Stimulated activated CD8-positive, alpha-beta memory T cell treated with anti-CD3 and anti-CD28 coated beads, Interleukin-15, amount 100 ng/mL, for 4 hours (primary cell): ENCODE results near the gene STAM.

Experiments used
- DNase-seq, 2 donors: peaks; one replicate each; pipeline ENCODE4 v3.0.0-alpha.2; 2020; ENCODE audit warnings: low read depth in 2 of 2

The STAM gene

DNA sequence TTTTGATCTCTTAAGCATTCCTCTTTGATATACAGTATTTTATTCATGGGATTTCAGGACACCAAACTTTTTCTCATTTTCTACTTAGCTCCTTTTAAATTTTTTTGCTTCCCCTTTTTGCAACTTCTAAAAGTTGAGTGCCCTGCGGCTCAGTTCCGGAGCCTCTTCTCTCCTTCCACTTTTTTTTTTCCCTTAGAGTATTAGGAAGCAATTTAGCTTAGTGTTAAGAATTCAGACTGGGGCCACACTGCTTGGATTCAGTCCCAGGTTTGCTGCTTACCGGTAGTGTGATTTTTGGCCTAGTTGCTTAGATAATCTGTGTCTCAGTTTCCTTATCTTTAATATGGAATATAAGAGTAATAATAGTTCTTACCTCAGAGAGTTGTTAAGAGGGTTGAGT lies 3.4 kb downstream of the STAM start:
- no peak for DNase-seq

DNA sequence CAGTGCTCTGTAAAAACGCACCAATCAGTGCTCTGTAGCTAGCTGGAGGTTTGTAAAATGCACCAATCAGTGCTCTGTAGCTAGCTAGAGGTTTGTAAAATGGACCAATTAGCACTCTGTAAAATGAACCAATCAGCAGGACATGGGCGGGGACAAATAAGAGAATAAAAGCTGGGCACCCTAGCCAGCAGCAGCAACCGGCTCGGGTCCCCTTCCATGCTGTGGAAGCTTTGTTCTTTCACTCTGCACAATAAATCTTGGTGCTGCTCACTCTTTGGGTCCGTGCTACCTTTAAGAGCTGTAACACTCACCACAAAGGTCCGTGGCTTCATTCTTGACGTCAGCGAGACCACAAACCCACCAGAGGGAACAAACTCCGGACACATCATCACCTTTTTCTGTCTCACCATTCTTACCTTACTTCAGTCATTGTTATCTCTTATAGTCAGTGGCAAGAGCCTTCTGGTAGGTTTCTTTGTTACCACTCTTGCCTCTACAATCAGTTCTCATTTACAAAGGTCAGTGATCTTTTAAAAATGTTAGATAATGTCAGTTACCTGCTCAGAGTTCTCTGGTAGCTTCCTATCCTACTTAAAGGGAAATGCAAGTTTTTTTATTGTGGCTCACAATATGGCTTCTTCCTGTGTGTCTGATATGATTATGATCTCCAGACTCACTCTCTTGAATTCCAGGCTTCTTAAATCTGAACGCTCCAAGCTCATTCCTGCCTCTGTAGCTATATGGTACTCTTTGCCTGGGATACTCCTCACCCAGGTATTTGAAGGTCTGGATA lies 4.5 kb downstream of the STAM start:
- DNase-seq, result peak in 1 of 2 donors; percentile 23

DNA sequence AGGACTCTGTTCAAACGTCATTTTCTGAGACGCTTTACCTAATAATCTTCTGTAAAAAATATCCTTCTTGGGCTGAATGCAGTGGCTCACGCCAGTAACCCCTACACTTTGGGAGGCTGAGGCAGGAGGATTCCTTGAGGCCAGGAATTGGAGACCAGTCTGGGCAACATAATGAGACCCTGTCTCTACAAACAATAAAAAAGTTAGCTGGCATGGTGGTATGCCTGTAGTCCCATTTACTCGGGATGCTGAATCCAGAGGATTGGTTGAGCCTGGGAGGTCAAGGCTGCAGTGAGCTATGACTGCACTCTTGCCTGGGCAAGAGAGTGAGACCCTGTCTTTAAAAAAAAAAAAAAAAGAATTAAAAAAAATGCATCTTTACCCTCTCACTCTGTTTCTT lies 5.1 kb downstream of the STAM start:
- DNase-seq, result no peak

DNA sequence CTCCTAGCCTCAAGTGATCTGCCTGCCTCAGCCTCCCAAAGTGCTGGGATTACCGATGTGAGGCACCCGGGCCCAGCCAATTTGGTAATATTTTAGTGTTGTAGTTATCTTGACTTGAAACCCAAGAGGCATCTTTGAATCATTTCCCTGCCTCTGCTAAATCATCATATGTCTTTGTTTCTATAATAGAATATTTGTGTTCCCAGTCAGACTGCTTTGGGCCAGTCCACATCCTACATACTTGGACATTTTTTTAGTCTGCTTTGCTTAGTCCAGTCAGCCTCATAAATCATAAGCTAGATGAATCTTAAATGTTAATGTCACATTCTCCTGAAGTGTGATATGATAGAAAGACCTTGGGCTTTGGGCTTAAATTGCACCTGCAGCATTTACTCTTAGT lies 5.9 kb downstream of the STAM start:
- no peak for DNase-seq

DNA sequence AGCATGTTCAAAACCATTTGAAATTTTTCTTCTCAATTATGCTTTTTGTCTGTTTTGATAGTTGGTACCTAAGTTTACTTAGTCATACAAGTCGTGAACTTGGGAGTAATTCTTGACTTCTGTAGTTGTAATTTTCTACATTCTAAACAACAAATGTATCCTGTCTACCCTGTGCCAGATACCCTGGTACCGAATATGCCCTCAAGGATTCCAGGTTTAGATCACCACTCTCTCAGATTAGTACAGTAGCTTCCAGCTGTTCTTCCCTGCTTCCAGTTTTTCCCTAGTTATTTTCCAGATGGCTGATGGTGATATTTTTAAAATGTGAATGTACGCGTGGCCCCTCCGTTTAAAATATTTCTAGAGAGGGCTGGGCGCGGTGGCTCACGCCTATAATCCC lies 6.5 kb downstream of the STAM start:
- no peak for DNase-seq

DNA sequence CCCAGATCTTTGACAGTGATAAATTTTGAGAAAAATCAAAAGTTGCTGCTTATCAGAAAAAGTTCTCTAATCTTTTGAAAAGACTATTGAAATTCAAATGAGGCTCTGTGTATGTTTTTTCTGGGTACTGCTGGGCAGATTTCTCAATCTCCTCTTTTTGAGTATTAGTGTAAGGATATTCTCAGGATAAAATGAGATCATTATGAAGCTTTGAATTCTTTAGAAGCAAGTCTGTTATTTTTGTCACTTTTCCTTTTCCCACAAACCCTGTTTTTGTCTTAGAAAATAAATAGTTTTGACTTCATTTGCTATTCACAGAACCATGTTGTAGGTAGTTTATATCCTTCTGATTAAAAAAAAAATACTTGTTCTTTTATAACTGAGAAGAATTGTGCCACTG lies 7.9 kb downstream of the STAM start:
- DNase-seq, result no peak

DNA sequence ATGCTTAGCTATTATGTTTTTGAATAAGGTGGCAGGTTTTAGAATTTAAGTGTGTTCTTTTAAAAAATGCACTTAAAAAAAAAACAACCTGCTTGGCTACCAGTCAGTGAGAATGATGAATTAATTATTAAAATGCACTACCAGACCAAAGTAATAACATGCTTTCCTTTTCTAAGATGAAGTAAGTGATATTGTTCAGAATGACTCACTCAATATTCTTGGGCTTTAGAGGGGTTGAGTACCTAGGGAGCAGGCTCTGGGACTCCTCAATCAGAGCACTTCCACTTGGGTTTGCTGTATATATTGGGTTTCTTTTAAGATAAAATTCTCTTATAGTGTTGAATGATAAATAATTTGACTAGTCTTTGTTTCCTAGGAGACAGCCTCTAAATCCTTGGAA lies 8.6 kb downstream of the STAM start:
- no peak for DNase-seq

DNA sequence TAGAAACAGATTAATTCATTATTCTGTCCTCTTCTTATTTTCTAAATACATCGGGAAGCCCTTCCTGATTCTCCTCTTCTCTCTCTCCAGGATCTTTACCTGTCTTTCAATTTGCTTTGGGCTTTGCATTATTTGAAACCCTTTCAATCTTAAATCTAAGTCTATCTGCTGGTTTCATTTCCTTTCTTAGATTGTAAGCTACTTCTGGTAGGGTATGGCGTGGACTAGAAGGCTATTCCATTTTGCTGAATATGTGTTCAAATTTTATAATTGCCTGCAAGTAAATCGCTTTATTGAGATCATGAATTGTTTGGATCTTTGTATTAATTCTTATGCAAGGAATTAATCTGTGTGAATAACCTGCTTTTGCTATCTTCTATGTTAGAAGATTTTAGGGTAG lies 11.1 kb downstream of the STAM start:
- DNase-seq, result no peak

DNA sequence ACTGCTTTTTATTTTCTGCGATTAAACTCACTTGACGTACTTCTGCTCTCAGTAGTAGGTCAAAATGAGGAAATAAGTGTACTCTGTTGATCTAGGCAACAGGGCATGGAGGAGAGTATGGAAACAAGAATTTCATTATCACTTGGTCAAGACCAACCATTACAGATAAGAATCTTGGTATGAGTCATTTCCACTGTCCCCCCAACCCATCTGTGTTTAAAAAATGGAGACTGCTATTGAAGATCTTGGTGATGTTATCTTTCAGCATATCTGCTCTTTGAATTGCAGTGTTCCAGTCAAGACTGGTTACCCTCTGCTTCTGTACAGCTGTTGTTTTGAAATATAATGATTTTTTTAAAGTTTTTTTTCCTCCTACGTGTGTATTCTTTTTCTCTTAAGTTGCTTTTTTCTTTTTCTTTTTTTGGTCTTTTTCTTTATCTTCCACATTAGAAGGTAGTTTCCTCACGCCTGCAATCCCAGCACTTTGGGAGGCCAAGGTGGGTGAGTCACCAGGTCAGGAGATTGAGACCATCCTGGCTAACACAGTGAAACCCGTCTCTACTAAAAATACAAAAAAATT lies 11.7 kb downstream of the STAM start:
- DNase-seq, result no peak

DNA sequence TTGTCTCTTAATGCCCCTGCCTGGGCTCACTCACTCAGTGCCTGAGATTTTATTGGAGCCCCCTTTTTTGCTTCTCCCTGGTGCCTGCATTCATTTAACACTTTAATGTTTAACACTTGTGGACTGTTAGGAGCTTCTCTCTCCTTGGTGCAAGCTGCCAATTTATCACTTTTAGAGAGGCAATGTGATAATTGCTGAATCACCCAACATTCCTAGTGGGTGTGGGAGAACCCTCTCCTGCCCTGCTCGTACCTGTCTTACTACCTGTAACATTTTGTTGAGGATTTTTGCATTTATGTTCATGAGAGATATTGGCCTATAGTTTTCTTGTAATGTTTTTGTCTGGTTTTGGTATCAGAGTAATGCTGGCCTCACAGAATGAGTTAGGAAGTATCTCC lies 13.2 kb downstream of the STAM start:
- no peak for DNase-seq

DNA sequence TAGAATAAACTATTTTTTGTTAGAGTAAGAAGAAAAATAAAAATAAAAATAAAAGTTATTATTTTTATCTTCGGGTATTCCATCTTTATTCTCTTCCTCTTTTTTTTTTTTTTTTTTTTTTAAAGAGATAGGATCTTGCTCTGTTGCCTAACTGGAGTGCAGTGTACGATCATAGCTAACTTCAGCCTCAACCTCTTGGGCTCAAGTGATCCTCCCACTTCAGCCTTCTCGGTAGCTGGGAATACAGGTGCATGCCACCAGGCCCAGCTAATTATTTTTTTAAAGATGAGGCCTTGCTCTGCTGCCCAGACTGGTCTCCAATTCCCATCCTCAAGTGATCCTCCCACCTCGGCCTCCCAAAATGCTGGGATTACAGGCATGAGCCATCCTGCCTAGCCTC lies 15.4 kb downstream of the STAM start:
- DNase-seq, result no peak

DNA sequence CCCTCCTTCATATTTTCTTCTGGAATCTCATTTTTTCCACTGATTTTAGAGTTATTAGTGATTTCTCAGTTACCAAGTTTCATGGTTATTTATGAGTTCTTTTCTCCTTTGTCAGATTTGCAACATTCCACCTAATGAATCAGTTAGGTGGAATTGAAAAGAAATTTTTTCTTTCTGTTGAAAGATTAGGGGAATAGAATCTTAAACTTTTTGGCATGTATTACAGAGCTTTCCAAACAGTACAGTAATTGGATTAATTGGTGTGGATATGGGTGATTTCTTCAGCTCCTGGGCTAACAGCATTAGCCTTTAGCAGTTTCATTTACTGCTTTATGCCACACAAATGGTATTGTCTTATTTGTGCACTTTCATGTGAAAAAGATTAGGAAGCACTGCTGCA lies 17.0 kb downstream of the STAM start:
- no peak for DNase-seq

DNA sequence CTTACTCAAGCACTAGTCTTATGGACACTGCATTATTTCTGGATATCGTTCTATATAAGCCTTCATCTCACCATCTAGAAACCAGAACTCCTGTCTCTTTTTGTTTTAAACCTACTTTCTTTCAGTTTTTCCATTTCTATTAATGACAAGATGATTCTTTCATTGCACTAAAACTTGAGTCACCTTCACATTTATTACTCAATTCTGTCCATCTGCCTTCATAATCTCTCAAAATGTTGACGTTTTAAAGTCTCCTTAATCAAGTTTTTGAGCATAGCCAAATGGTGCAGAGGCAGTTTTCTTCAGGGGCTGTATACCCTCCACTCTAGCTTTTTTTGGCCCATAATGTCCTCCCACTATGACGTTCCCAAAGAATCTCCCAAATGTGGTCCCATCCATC lies 17.6 kb downstream of the STAM start:
- no peak for DNase-seq

DNA sequence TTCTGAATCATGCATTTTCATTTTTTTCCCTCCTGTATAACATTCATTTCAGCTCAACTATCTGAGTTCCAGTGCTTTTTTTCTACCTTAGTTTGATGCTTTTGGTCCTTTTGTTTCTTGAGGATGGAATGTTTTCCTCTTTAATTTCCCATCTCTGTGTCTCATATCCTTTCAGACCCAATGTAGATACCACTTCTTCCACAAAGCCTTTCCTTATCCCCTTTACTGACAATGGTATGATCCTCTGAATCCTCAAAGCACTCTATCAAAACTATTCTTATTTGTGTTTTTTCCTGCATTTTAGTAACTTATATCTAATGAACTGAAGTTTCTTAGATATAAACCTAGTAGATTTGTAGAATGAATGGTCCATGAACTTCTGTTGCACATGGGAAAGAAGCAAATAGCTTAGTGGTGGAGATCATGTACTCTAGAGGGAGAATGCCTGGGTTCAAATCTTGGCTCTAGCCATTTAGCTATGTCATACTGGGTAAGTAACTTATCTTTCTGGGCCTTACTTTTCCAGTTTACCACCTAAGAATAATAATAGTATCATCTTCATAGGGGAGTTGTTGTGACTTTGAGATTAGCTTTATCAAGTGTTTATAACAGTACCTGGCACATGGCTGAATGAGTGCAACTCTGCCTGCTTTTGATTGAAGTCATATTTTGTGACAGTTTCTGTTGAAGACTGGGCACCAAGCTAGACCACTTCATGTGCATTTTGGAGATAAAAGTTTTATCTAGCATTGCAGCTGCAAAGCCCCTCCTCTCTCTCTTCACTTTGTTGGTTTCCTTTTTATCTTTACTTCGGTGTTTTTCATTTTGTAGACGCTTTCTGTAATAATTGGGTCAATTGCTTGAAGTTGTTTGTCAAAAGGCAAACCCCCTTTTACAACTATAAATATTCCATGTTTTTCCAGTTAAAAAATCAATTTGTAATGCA lies 18.5 kb downstream of the STAM start:
- DNase-seq, result no peak

DNA sequence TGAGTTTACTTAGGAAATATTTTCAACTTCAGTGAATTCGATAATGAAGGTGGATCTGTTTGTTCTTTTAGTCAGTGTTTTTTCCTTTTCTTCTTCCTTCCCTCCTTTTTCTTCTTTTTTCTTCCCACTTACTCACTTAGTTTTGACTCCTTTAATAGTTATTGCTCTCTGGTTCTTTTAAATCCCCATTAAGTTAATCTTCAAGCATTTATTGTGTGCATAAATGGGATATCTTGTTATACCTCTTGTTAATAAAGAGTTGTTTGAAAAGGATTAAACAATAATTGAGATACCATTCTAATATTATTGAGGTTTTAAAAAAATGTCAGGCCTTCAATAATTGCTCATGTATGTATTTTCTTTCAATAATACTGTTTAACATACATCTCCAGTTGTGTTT lies 19.5 kb downstream of the STAM start:
- DNase-seq, result no peak

DNA sequence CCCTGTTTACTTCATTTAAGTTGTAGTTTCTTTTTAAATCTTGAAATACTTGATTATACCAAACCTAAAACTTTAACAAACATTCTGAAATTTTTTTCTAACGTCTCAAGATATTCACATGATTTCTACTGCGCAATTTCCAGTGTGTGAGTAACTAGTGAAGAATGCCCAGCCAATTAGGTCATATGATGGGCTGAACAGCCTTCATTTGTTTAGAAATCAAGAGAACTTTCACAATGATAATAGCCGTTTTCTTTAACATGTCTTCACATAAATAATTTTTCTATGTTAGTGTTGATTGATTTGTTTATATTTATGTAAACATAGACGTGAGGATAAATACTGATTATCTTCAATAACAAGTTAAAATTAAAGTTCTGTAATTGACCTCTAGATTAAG lies 21.8 kb downstream of the STAM start:
- no peak for DNase-seq

DNA sequence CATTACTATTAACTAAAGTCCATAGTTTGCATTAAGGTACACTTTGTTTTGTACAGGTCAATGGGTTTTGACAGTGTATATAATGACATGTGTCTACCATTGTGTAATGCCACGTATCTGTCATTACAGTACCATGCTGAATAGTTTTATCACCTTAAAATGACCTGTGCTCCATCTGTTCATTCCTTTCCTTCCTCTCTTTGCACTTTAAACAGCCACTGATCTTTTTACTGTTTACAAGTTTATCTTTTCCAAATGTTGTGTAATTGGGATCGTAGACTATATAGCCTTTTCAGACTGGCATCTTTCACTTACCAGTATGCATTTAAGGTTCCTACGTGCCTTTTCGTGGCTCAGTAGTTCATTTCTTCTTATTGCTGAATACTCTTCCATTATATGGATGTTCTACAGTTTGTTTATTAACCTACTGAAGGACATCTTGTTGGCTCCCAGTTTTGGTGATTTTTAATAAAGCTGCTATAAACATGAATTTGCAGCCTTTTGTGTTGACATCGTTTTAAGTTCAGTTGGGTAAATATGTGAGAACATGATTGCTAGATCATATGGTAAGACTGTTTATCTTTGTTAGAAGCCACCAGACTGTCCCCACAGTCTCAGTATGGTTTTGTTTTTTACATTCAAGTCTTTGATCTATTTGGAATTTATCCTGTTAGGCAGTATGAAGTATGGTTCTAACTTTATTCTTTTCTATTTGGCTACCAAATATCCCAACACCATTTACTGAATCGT lies 24.7 kb downstream of the STAM start:
- no peak for DNase-seq

DNA sequence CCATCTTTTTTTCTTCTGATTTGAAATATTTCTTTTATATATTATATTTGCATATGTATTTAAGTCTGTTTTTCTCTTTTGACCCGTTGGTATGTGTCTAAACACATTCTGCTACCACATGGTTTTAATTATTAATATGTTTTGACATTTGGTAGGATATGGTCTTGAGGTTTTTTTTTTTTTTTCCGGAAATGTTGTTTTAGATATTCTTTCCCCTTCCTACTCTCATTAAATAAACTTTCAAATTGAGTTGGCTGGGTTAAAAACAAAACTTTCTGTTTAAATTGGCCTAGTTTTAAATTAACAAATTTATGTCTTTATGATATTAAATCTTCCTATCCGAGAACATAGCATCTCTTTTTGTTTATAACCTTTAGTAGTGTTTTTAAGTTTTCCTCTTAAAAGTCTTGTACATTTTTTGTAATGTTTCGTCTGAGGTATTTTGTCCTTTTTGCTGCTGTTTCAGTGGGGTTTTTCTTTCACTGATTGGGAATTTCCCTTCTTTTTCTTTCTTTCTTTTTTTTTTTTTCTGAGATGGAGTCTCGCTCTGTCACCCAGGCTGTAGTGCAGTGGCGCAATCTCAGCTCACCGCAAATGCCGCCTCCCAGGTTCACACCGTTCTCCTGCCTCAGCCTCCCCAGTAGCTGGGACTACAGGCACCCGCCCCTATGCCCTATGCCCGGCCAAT lies 25.4 kb downstream of the STAM start:
- DNase-seq, result no peak

DNA sequence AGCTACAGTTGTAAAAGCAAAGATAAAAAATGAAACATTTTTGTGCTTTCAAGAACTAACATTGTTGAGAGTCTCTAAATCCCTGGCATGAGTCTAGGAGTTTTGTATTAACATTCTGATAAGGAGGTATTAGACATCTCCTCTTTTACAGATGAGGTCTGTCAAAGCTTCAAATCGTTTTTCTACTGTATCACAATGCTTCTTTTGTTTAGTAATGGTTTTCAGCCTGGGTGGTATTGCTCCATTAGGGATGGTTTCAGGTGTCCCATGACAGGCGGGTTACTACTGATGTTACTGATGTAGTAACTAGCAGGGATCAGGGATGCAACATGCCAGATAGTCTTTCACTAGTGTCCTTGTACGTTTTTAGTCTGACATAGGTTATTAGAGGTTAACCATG lies 27.4 kb downstream of the STAM start:
- DNase-seq, result no peak

DNA sequence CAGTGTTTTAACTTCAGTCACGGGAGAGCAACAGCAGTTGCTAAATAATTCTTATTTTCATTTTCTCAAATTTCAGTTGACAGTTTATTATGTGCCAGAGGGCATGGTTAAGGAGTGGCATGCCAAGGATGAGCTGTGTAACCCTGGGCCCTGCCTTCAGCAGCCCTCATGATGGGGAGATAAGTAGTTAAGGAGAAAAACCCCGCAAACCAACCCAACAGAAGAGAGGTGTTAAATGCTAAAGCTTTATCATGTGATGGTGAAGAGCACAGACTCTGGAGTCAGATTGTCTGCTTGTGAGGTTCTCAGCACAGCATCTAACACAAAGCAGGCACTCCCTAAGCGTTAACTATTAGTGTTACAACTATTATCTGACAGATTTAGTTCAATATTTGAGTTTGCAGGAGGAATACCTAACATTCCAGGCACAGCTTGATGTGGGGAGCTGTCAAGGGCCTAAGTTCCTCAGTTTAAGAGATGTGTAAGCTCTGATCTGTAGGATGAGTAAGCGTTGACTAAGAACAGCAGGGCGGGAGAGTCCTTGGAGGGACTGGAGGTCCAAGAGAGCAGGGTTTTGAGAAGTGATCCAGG lies 29.6 kb downstream of the STAM start:
- DNase-seq, result no peak

DNA sequence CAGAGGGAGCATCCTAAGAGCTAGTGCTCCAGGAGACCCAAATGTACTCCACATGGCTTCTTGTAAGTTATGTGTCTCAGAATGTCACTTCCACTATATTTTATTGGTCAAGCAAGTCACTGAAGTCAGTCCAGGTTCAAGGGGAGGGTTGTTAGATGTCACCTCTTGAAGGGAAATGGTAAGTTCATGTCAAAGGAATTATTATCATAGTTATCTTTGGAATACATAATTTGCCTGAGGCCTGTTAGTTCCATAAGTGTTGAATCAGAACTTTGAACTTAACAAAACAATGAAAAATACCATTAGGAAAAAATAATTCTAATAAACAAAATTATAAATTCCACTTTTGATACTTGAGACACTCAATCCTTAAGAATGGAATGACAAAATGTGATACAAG lies 30.6 kb downstream of the STAM start:
- no peak for DNase-seq
